Stimulated activated CD4-positive, alpha-beta T cell treated with anti-CD3 and anti-CD28 coated beads, TNF-alpha, amount 100 ng/mL, for 24 hours (primary cell): Measurements from ENCODE around the gene PITPNM3.

Source experiments
- DNase-seq, 3 experiments: peaks; one replicate each; pipeline ENCODE4 v3.0.0-alpha.2; 2020; ENCODE audit warnings: low read depth in 3 of 3

The PITPNM3 gene

DNA sequence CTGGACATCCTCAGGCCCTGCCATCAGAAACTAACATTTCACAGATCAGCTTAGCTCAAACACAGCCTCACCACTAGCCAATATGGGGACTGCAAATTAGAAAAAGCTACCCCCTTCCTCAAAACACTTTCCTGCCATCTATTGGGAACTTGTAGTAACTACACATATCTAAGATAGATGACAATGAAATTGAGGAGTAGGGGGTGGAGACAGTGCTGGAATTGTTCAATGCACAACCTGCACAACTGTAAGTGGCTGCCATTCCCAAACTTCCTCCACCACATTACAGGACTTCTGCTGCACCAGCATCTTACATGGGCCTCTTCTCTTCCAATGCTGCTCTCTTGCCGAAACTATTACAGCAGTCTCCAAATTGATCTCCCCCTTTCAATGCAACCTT, 143.3 kb downstream of the PITPNM3 start:
- DNase-seq = no peak

DNA sequence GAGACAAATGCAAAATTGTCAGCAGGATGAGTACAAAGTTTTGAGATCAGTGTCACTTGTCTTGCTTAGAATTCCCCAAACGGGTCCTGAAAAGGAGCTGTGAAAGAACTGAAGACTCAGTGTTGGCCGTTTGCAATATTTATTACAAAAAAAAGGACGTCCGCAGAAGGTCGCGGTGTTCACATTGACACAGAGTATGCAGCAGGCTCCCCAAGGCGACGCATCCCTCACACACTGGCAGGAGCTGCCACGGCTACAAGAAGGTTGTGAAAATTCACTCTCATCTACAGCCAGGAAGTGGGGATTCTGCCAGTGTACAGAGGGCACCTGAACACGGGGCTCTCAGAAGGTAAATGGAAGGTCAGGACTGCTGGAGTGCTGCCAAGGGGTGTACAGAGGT, 147.6 kb downstream of the PITPNM3 start:
- DNase-seq = no peak

DNA sequence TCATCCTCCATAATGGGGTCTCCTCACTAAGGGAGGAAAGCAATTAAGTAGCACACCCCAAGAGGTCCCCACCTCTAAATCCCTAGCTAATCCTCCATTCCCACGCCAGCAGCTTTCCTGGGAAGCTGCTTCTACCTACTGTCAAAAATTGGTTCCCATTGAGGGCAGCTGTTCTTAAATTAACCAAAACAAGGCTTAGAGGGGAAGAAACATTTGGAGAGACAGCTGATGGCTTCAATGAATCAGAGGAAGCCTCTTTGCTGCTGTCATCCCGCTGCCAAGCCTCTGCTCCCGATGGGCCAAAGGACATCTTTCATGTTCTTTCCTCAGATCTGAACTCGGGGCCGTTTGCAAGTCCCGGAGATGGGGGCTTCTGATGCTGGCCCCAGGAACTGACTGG, 148.1 kb downstream of the PITPNM3 start:
- DNase-seq = no peak

DNA sequence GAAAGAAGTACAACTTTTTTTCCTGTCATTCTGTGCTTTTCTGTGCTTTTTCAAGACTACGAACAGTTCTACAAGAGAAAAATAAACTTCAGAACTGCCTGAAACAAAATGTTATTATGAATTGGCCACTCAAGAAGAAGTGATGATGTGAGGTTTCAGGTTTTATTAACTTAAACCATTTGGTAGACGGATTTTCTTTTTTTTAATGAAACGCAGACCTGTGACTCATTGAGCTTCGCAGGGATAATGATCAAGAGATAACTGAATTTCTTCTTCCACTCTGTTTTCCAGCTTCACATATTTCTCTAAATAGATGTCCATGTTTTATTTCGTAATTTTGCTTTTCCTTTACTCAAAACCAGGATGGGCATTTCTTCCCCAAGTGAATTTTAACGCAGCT, 154.1 kb downstream of the PITPNM3 start:
- no peak for DNase-seq
